IMR-90 (cell line): ENCODE measurements around the gene TUBGCP3.

Experiments used
- POLR2A ChIP-seq: IDR thresholded peaks from 2 replicates; pipeline ENCODE4 v1.6.1; 2012; ENCODE audit warnings: mild to moderate bottlenecking, low read depth, low read length
- TF ChIP-seq, protein P1 (sequence below): conservative IDR thresholded peaks from 2 replicates; pipeline ENCODE4 v1.5.1; 2012; ENCODE audit warnings: mild to moderate bottlenecking, low read depth, low read length, improper control_type of control experiment

DNA sequence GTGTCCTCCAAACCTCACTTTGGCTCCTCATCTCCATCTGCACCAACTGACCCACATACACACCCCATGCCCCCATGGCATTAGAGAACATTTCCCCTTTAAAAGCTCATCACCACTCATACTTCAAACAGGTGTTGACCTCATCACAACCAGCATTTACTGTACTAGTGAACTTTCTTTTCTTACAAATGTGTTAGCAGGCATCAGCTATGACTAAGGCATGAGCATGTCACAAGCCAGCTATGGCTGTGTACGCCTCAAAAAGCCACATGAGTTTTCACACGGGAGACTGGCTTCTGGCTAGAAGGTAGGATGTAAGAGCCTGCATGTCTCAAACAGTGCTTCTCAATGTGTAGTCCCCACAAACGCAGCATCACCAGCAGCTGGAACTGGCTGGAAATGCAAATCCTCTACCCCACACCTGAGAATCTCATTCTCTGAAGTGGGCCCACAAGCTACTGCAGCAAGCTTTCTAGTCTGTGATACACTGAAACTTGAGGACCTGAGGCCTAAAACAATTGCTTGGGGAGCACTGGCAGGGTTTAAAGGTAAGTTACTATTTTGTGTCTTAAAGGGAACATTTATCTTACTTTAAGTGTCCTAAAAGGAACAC is 66.8 kb downstream of the TUBGCP3 start:
- TF ChIP-seq POLR2A, result no peak
- TF ChIP-seq, protein P1, sequence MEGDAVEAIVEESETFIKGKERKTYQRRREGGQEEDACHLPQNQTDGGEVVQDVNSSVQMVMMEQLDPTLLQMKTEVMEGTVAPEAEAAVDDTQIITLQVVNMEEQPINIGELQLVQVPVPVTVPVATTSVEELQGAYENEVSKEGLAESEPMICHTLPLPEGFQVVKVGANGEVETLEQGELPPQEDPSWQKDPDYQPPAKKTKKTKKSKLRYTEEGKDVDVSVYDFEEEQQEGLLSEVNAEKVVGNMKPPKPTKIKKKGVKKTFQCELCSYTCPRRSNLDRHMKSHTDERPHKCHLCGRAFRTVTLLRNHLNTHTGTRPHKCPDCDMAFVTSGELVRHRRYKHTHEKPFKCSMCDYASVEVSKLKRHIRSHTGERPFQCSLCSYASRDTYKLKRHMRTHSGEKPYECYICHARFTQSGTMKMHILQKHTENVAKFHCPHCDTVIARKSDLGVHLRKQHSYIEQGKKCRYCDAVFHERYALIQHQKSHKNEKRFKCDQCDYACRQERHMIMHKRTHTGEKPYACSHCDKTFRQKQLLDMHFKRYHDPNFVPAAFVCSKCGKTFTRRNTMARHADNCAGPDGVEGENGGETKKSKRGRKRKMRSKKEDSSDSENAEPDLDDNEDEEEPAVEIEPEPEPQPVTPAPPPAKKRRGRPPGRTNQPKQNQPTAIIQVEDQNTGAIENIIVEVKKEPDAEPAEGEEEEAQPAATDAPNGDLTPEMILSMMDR, result no peak
